Right lobe of liver (tissue), 4 donors: ENCODE measurements around the gene KIF4B.

Source experiments
- CTCF ChIP-seq, 4 donors: fragments of 200-600 bp in 3 of 4; fragments of 450-650 bp in 1 of 4; IDR thresholded peaks; one replicate each; pipeline versions ENCODE4 v1.5.1 to v1.8.0; 2016 to 2022; ENCODE audit warnings: antibody characterized with exemption in 4 of 4, mild to moderate bottlenecking in 2 of 4
- POLR2A ChIP-seq: fragments of 450-650 bp; IDR thresholded peaks from one replicate; pipeline ENCODE4 v1.6.1; 2017; ENCODE audit warnings: antibody characterized with exemption, mild to moderate bottlenecking
- donor health status: DM: no; HTN: no; CAD: no.
- donor health status: DM: no; HTN: no; CAD: no.
- donor health status: DM: no; HTN: yes; CAD: no.

GRCh38 chr5:154966081-154966841, 47.3 kb upstream of the KIF4B start:
- TF ChIP-seq CTCF (IDR thresholded peaks at IDR 0.05) = no peak
- no peak for TF ChIP-seq POLR2A
